SK-N-MC (cell line): ENCODE measurements around the gene PBOV1.

Source experiments
- EZH2 ChIP-seq: fragments of 200-600 bp; sonication (generic); IDR thresholded peaks from one replicate; pipeline ENCODE4 v1.6.1; 2017; ENCODE audit warnings: antibody characterized with exemption
- FOXP2 ChIP-seq: optimal IDR thresholded peaks from 2 replicates; pipeline ENCODE3; 2011; ENCODE audit warnings: mild to moderate bottlenecking, moderate library complexity; ENCODE audit not compliant: insufficient read depth; ENCODE audit errors: extremely low read length, control extremely low read depth
- POLR2AphosphoS5 ChIP-seq: IDR thresholded peaks from 2 replicates; pipeline ENCODE4 v1.6.1; 2012; ENCODE audit warnings: mild to moderate bottlenecking, low read depth, low read length, borderline replicate concordance

DNA sequence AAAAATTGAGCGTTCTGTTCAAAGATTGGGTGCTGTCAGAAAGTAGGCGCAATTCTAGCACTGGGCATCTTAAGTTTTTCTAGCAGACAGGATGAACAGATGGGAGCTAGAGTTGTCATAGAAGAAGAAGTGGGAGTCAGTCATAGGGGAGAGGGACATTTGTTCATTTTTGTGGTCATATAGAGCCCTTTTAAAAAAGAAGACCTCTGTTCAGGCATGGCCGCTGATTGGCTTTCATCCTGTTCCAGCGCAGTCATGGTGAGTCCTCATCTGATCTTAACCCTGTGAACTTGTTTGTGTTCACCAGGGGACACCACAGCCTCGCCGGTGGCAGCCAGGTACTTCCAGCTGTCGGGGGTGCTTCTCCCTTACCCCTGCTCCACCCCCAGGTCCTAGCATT lies 29.7 kb upstream of the PBOV1 start:
- no peak for TF ChIP-seq EZH2
- no peak for TF ChIP-seq POLR2AphosphoS5
- TF ChIP-seq FOXP2, result no peak
